ENCODE results near the gene IL17D.

- TF ChIP-seq CTCF (IDR thresholded peaks at IDR 0.05): no peak
- no peak for TF ChIP-seq POLR2A (IDR thresholded peaks at IDR 0.05)
- no peak for TF ChIP-seq EP300 (IDR thresholded peaks at IDR 0.05; ENCODE audit: low read depth)
Measured at GRCh38 chr13:20684041-20684440, 19.5 kb upstream of the IL17D start.

Data from transverse colon (tissue), 3 donors.